ENCODE measurements around the gene ZNF32. TPM values are rescaled to one million over a fixed set of nuclear protein-coding genes. Genes with fewer than 3 reads are reported as not detected.

ZNF32 gene
- total RNA-seq, 1 donor, result 40.2 TPM

DNA sequence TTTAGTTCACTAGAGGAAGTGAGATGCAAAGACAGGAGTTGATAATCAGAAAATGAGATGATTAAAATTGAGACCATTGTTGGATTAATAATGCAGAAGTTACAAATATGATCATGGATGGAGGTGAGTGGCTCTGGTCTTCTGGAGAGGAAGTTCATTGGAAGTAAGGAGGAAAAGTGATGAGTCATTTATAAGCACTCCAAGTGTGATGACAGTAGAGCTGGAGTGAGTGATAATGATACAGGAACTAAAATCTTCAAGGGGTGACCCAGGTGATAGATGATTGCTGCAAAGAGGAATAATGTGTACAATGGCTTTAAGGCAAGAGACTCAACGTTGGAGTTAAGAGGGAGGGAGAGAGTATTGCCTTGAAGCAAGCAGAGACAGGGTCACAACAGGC lies 20.7 kb downstream of the ZNF32 start:
- TF ChIP-seq, protein P1, sequence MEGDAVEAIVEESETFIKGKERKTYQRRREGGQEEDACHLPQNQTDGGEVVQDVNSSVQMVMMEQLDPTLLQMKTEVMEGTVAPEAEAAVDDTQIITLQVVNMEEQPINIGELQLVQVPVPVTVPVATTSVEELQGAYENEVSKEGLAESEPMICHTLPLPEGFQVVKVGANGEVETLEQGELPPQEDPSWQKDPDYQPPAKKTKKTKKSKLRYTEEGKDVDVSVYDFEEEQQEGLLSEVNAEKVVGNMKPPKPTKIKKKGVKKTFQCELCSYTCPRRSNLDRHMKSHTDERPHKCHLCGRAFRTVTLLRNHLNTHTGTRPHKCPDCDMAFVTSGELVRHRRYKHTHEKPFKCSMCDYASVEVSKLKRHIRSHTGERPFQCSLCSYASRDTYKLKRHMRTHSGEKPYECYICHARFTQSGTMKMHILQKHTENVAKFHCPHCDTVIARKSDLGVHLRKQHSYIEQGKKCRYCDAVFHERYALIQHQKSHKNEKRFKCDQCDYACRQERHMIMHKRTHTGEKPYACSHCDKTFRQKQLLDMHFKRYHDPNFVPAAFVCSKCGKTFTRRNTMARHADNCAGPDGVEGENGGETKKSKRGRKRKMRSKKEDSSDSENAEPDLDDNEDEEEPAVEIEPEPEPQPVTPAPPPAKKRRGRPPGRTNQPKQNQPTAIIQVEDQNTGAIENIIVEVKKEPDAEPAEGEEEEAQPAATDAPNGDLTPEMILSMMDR (IDR thresholded peaks at IDR 0.05; ENCODE audit: insufficient read depth, low read length), result no peak
- DNase-seq (ENCODE audit: low read depth), result no peak
- no peak overlapping the region for H3K4me3 ChIP-seq (ENCODE audit: low read depth, low read length)

DNA sequence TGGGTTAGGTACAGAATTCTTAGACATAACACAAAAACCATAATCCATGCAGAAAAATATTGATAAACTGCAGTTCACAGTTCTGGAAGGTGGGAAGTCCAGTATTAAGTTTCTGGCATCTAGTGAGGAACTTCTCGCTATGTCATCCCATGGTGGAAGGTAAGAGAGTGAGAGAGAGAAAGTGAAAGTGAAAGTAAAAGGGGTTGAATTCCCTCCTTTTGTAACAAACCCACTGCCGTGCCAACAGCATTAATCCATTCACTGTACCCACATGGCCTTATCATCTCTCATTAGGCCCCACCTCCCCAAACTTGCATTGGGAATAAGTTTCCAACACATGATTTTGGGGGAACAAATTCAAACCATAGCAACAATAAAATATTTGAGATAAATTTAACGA lies 25.3 kb downstream of the ZNF32 start:
- TF ChIP-seq, protein P1 (IDR thresholded peaks at IDR 0.05; ENCODE audit: insufficient read depth, low read length), result no peak
- H3K4me3 ChIP-seq (ENCODE audit: low read depth, low read length), result peak overlapping the region; percentile 49
- DNase-seq (ENCODE audit: low read depth), result peak; percentile 52

DNA sequence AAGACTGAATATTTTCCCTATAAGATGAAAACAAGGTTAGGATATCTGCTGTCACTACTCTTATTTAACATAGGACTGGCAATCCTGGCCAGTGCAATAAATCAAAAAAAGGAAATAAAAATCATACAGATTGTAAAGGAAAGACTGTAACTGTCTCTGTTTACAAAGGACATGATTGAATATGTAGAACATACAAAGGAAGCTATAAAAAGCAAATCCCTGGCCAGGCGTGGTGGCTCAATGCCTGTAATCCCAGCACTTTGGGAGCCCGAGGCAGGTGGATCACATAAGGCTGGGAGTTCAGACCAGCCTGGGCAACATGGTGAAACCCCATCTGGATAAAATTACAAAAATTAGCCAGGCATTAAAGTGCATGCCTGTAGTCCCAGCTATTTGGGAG lies 26.6 kb downstream of the ZNF32 start:
- DNase-seq (ENCODE audit: low read depth), result no peak
- TF ChIP-seq, protein P1 (IDR thresholded peaks at IDR 0.05; ENCODE audit: insufficient read depth, low read length), result no peak
- H3K4me3 ChIP-seq (ENCODE audit: low read depth, low read length), result no peak overlapping the region

DNA sequence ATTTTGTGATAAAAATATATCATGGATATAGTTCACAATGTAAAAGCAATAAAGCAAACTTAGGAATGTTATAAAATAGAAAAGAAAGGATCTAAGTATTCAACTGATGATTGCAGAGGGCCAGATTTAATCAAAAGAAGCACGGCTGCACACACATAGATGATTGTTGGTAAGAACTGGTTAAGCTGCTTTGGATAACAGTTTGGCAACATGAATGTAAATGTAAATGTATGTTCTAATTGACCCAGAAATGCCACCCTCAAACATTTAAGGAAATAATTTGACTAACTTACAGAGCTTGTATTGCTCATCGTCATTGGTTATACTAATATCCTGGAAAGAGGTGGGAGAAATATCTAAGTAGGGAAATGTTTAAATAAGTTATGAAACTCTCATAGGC lies 29.3 kb downstream of the ZNF32 start:
- no peak overlapping the region for H3K4me3 ChIP-seq (ENCODE audit: low read depth, low read length)
- no peak for DNase-seq (ENCODE audit: low read depth)
- TF ChIP-seq, protein P1 (IDR thresholded peaks at IDR 0.05; ENCODE audit: insufficient read depth, low read length), result no peak

DNA sequence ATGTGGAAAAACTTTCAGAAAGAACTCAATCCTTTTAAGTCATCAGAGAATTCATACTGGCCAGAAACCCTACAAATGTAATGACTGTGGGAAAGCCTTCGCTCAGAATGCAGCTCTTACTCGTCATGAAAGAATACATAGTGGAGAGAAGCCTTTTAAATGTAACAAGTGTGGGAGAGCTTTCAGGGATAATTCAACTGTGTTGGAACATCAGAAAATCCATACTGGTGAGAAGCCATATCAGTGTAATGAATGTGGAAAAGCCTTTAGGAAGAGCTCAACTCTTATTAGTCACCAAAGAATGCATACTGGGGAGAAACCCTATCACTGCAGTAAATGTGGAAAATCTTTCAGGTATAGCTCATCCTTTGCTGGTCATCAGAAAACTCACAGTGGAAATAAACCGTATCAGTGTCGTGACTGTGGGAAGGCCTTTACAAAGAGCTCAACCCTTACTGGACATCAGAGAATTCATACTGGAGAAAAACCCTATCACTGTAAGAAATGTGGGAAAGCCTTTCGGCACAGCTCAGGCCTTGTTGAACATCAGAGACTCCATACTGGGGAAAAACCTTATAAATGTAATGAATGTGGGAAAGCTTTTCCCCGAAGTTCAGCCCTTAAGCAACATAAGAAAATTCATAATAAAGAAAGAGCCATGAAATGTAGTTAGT lies 31.8 kb downstream of the ZNF32 start:
- H3K4me3 ChIP-seq (ENCODE audit: low read depth, low read length), result no peak overlapping the region
- TF ChIP-seq, protein P1 (IDR thresholded peaks at IDR 0.05; ENCODE audit: insufficient read depth, low read length), result no peak
- DNase-seq (ENCODE audit: low read depth), result no peak

DNA sequence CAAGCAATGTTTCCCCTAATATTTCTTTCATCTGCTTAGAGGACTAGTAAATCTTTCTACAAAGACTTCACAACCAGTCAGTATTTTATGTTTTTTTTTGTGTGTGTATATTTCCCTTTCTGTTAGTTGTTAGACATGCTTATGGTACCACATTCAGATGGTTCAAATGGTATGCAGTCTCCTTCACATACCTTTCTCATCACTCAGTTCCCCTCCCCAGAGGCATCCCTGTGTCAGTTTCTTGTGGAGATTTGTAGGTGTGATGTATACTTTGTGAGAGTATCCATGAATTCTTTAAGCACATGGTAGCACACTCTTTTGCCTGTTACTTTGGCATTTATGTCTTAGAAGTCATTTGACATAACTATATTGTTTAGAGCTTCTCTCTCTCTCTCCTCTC lies 38.0 kb downstream of the ZNF32 start:
- DNase-seq (ENCODE audit: low read depth), result no peak
- TF ChIP-seq, protein P1 (IDR thresholded peaks at IDR 0.05; ENCODE audit: insufficient read depth, low read length), result no peak
- no peak overlapping the region for H3K4me3 ChIP-seq (ENCODE audit: low read depth, low read length)

DNA sequence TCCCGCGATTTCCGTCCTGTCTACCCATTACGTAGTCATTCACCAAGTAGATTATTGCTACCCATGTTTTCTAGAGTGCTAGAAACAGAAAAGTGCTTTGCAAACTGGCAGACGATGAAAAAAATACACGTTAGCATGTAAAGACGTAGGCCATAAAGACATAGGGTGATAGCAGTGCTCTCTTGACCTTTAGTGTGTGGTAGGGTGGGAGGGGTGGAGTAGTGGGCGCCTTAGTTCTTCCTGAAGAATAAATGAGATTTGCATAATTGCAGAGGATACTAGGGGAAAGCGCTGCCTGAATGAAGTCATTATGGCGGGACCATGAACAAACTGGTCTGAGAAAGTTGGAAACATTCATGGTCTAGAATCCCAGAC lies 41.5 kb downstream of the ZNF32 start:
- DNase-seq (ENCODE audit: low read depth), result no peak
- H3K4me3 ChIP-seq (ENCODE audit: low read depth, low read length), result peak overlapping the region; percentile 79
- TF ChIP-seq, protein P1 (IDR thresholded peaks at IDR 0.05; ENCODE audit: insufficient read depth, low read length), result no peak
